GM12865 (cell line): ENCODE data around the gene TNS3.

Experiments used
- DNase-seq: peaks from one replicate; pipeline ENCODE4 v3.0.0; 2010; ENCODE audit warnings: low read depth
- H3K4me3 ChIP-seq: 2 replicates; pipeline ENCODE4 v1.5.1; 2011; ENCODE audit warnings: mild to moderate bottlenecking, low read depth, low read length, control low read depth
- TF ChIP-seq, protein P1 (sequence below): IDR thresholded peaks from 2 replicates; pipeline ENCODE4 v1.5.1; 2011; ENCODE audit warnings: low read length, control low read depth, low read depth, inconsistent platforms; ENCODE audit not compliant: insufficient read depth; ENCODE audit errors: missing control alignments

Gene TNS3

DNA sequence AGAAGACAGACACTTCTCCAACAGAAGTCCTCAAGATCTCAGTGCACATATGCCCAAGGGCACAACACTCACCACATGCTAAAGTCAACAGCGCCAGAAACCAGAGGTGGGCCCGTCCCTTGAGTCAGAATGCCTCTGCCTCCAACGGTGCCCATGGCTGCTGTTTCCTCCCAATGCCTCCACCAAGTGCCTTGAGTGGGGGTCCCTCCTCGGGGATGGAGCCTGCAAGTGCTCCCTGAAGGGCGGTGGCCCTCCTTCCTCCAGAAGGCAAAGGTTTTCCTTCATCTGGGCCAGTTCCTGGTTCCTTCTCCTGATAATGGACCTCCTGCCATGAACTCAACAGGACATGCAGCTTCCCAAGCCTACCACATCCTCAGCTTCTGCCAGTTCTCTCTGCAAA, 58.5 kb downstream of the TNS3 start:
- H3K4me3 ChIP-seq, result no peak overlapping the region
- TF ChIP-seq, protein P1, sequence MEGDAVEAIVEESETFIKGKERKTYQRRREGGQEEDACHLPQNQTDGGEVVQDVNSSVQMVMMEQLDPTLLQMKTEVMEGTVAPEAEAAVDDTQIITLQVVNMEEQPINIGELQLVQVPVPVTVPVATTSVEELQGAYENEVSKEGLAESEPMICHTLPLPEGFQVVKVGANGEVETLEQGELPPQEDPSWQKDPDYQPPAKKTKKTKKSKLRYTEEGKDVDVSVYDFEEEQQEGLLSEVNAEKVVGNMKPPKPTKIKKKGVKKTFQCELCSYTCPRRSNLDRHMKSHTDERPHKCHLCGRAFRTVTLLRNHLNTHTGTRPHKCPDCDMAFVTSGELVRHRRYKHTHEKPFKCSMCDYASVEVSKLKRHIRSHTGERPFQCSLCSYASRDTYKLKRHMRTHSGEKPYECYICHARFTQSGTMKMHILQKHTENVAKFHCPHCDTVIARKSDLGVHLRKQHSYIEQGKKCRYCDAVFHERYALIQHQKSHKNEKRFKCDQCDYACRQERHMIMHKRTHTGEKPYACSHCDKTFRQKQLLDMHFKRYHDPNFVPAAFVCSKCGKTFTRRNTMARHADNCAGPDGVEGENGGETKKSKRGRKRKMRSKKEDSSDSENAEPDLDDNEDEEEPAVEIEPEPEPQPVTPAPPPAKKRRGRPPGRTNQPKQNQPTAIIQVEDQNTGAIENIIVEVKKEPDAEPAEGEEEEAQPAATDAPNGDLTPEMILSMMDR, result no peak

DNA sequence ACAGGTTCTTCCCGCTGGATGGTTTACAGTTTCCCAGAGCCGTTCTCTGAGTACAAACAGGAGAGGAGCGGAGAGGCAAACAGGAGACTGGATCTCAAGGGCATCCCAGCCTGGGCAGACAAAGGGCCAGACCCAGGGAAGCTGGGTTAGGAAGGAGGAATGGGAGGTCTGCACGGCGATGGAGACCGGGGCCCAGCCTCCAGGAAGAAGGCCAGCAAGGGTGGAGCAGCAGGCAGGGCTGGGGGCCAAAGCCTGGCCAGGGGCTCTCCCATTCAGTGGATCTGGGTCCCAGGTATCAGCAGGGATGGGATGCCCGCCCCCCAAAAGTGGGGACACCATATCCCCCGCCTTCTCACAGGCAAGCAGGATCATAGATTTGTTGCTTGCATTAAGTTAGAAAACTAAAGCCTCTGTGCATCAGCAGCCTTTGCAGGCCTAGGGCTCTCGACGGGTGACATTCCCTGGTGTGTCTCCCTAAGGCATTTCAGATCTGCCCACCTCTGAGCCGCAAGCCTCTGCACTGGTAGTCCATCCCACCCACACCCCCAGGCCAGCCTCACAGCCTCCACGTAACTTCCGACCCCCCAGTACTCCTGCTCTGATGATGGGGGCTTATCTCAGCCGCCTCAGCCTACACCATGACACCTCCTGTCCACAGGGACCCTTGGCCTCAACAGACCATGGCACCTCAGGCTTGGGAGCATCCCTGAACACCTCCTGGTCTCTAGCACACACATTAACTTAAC, 59.9 kb downstream of the TNS3 start:
- TF ChIP-seq, protein P1, result no peak
- no peak overlapping the region for H3K4me3 ChIP-seq
- no peak for DNase-seq

More for the DNA sequence above, 58.5 kb downstream of the TNS3 start:
- DNase-seq, result no peak

DNA sequence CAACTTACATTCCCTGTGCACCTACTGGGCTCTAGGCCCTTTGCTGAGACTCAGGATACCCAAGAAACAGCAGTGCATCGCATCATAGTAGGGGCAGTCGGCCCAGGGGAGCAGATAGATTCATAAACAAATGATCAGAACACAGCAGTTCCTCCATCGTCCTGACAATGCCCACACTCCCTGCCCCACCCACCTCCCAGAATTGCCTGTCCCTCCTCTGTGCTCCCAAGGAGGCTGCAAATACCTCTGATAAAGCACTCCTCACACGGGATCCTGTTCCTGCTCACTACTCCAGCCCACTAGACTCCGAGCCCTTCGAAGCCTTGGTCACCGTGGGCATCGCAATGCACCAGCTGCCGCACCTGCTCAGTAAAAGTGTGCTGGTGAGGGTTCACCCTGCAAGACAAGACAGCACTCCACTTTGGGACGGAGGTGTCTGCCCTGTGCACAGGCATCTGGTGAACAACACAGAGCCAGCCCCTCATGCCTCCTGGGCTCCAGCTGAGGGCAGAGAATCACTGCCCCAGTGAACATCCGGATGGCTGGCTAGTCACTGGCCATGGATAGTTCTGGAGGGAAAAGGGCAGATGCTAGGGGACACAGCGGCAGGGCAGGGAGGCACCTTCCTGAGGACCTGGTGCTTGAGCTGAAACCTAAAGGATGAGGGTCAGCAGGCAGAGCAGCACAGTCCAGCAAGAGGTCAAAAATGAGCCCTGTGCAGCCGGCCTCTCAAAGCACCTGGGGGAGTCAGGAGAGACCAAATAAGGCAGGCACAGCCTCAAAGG, 60.7 kb downstream of the TNS3 start:
- H3K4me3 ChIP-seq, result no peak overlapping the region
- TF ChIP-seq, protein P1, result no peak
- DNase-seq, result no peak

DNA sequence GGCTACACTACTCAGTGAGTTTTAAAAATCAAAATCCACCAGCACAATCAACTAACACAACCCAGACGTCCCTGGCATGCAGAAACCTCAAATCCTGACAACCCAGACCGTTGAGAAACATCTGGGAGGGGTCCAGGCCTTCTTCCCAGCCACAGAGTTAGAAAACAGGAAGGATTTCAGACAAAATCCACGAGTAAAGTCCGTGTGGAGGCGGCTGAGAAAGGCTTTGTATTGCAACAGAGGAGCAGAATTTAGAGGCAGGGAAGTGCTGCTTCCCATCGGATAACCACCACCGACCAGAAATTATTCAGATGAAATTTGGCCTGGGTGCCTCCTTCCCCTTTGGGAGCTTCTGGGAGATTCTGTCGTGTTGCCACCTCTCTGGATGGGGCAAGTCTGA, 61.5 kb downstream of the TNS3 start:
- TF ChIP-seq, protein P1, result no peak
- H3K4me3 ChIP-seq, result no peak overlapping the region
- no peak for DNase-seq

DNA sequence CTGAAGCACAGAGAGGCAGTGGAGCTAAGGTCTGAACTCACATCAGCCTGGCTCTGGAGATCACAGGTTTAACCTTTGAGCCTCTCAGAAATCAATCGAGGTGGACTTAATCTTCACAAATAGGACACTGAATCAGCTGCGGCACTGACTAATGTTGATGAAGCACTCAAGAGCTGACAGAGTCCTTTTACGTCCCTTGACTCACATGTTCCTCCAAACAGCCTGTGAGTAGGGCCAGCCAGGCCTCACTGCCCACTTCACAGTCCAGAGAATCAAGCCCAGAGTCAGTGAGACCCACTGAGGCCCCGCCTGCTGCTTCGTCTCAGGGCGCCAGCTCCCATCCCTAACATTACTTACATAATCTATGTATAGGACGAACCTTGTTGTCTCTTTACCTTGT, 63.1 kb downstream of the TNS3 start:
- TF ChIP-seq, protein P1, result no peak
- no peak for DNase-seq
- no peak overlapping the region for H3K4me3 ChIP-seq

DNA sequence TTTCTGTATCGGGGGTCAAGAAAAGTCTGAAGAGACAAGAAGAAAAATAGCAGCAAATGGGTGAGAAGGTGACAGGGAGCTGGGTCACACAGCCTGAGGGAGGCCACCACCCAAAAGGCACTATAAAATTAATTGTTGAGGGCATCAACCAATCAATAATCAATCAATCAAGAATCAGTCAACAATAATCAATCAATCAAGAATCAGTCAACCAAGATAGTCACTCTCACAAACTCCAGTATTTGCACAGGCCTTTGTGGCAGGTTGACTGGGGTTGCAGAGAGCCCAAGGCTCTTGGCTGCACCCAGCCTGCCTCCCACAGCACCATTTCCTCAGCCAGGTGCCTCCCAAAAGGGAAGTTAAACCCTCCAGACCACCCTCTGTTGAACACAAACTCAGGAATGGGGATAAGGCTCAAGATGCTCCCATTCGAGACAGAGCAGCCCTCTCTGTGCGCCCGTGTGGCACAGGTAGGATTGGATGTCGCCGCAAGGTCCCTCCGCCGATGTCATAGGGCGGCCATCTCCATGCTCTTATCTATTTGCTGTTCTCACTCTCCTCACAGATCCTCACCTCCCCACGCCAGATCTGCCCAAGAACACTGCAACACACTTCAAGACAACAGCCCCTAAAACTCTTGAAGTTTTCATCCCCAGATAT, 64.0 kb downstream of the TNS3 start:
- DNase-seq, result no peak
- TF ChIP-seq, protein P1, result no peak
- H3K4me3 ChIP-seq, result no peak overlapping the region
